IMR-90 (cell line): ENCODE measurements around the gene NXPE1.

Source experiments
- CHD1 ChIP-seq: IDR thresholded peaks from 2 replicates; pipeline ENCODE4 v1.6.1; 2012; ENCODE audit warnings: low read depth, low read length, improper control_type of control experiment
- MXI1 ChIP-seq: IDR thresholded peaks from 2 replicates; pipeline ENCODE4 v1.6.1; 2012; ENCODE audit warnings: low read depth, mild to moderate bottlenecking, low read length, moderate library complexity, borderline replicate concordance
- TF ChIP-seq, protein P1 (sequence below): conservative IDR thresholded peaks from 2 replicates; pipeline ENCODE4 v1.5.1; 2012; ENCODE audit warnings: mild to moderate bottlenecking, low read depth, low read length, improper control_type of control experiment

DNA sequence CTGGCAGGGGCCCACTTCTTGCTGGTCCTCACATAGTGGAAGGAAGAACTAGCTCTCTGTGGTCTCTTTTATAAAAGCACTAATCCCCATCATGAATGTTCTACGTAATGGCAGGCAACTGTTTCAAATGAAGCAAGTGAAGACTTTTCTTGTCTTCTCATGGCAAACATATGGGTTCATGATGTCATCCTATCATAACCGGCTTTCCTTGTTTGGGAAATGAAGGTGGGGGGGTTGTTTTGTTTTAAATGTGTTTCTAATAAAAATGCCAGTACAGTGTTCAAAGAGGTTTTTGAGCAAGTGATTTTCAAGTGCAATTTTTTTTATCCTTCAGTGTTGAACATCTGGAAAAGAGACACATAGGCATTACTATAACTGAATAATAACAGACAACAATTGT lies 87.0 kb downstream of the NXPE1 start:
- TF ChIP-seq CHD1 = no peak
- TF ChIP-seq, protein P1, sequence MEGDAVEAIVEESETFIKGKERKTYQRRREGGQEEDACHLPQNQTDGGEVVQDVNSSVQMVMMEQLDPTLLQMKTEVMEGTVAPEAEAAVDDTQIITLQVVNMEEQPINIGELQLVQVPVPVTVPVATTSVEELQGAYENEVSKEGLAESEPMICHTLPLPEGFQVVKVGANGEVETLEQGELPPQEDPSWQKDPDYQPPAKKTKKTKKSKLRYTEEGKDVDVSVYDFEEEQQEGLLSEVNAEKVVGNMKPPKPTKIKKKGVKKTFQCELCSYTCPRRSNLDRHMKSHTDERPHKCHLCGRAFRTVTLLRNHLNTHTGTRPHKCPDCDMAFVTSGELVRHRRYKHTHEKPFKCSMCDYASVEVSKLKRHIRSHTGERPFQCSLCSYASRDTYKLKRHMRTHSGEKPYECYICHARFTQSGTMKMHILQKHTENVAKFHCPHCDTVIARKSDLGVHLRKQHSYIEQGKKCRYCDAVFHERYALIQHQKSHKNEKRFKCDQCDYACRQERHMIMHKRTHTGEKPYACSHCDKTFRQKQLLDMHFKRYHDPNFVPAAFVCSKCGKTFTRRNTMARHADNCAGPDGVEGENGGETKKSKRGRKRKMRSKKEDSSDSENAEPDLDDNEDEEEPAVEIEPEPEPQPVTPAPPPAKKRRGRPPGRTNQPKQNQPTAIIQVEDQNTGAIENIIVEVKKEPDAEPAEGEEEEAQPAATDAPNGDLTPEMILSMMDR = no peak
- TF ChIP-seq MXI1 = no peak
